Measurements from ENCODE around the gene XKR3. TPM values are rescaled to one million over a fixed set of nuclear protein-coding genes. Genes with fewer than 3 reads are reported as not detected.

The XKR3 gene
- total and polyA plus RNA-seq, 10 donors: 0.06 to 0.19 (median 0.09) TPM; not detected in 7

GRCh38 chr22:16828876-16829275 is 3.7 kb upstream of the XKR3 start:
- DNase-seq: no peak
- H3K4me1 ChIP-seq: peaks cover 0 to 16% (median 14%) of the 10 kb centered on the region in 6 donors
- H3K27ac ChIP-seq: no peak overlapping the region
- H3K4me3 ChIP-seq: no peak overlapping the region
- no peak for TF ChIP-seq POLR2AphosphoS5 (IDR thresholded peaks at IDR 0.05)
- no peak for TF ChIP-seq CTCF (IDR thresholded peaks at IDR 0.05 in 8 of 11, conservative IDR thresholded peaks at IDR 0.05 in 3 of 11)
- no peaks in the 10 kb centered on the region for H3K36me3 ChIP-seq
- intact Hi-C loops (cut with DNase I; ENCODE audit: low total_unique reads): no loop called here
- no peaks in the 10 kb centered on the region for H3K9me3 ChIP-seq
- H3K27me3 ChIP-seq (replicated peaks in 1 of 7): no peaks in the 10 kb centered on the region
- WGBS, 5 donors: 81 to 90% (median 89%) methylated on average over 4 of the region's 4 CpGs

- DNase-seq: no peak
- no peak overlapping the region for H3K4me3 ChIP-seq
- H3K36me3 ChIP-seq: no peaks in the 10 kb centered on the region
- H3K9me3 ChIP-seq: no peaks in the 10 kb centered on the region
- TF ChIP-seq POLR2A (IDR thresholded peaks at IDR 0.05) (no peak), POLR2AphosphoS5 (IDR thresholded peaks at IDR 0.05) (no peak), CTCF (IDR thresholded peaks at IDR 0.05 in 8 of 11, conservative IDR thresholded peaks at IDR 0.05 in 3 of 11) (no peak)
- intact Hi-C loops (cut with DNase I; ENCODE audit: low total_unique reads): no loop called here
- H3K27me3 ChIP-seq (replicated peaks in 1 of 7): no peaks in the 10 kb centered on the region
- H3K4me1 ChIP-seq: peaks cover 0 to 16% (median 14%) of the 10 kb centered on the region in 6 donors
- H3K27ac ChIP-seq: no peak overlapping the region
- WGBS, 5 donors: 85 to 100% (median 88%) methylated on average over 1 of the region's 1 CpG
Measured at GRCh38 chr22:16827506-16827905, 2.3 kb upstream of the XKR3 start.

- Histone ChIP-seq H3K36me3 (no peaks in the 10 kb centered on the region), H3K4me3 (no peak overlapping the region), H3K9me3 (peaks cover 0 to 18% (median 8%) of the 10 kb centered on the region in 8 donors), H3K4me1 (peaks cover 0 to 2% (median under 1%) of the 10 kb centered on the region in 6 donors), H3K27me3 (replicated peaks in 1 of 7) (no peaks in the 10 kb centered on the region), H3K27ac (no peak overlapping the region)
- TF ChIP-seq CTCF (IDR thresholded peaks at IDR 0.05 in 8 of 11, conservative IDR thresholded peaks at IDR 0.05 in 3 of 11) (no peak), POLR2A (IDR thresholded peaks at IDR 0.05) (no peak), POLR2AphosphoS5 (IDR thresholded peaks at IDR 0.05) (no peak)
- intact Hi-C loops (cut with DNase I; ENCODE audit: low total_unique reads): no loop called here
- no peak for DNase-seq
Measured at GRCh38 chr22:16819249-16819648, 6.0 kb downstream of the XKR3 start.

GRCh38 chr22:16818538-16818937 is 6.7 kb downstream of the XKR3 start:
- no peak overlapping the region for H3K27ac ChIP-seq
- no peak overlapping the region for H3K4me3 ChIP-seq
- H3K36me3 ChIP-seq: no peaks in the 10 kb centered on the region
- H3K27me3 ChIP-seq (replicated peaks in 1 of 7): no peaks in the 10 kb centered on the region
- no peak for DNase-seq
- TF ChIP-seq POLR2AphosphoS5 (IDR thresholded peaks at IDR 0.05) (no peak), CTCF (IDR thresholded peaks at IDR 0.05 in 8 of 11, conservative IDR thresholded peaks at IDR 0.05 in 3 of 11) (no peak), POLR2A (IDR thresholded peaks at IDR 0.05) (no peak)
- no peaks in the 10 kb centered on the region for H3K4me1 ChIP-seq
- 55 to 78% (median 71%) methylated on average over 2 of the region's 2 CpGs for WGBS, 5 donors
- intact Hi-C loops (cut with DNase I; ENCODE audit: low total_unique reads): no loop called here
- H3K9me3 ChIP-seq: peaks cover 0 to 19% (median 8%) of the 10 kb centered on the region in 8 donors
